IPS-18c (cell line): ENCODE results near the gene PRICKLE2.

Experiments used
- H3K4me3 ChIP-seq: 2 replicates; pipeline ENCODE4 v1.7.0; 2013; ENCODE audit warnings: low read depth, mild to moderate bottlenecking, low read length, moderate library complexity; ENCODE audit not compliant: insufficient read depth
- H3K9me3 ChIP-seq: one replicate; pipeline ENCODE4 v1.6.1; 2013; ENCODE audit warnings: mild to moderate bottlenecking, low read length, moderate library complexity; ENCODE audit not compliant: control insufficient read depth, insufficient read depth

Gene PRICKLE2

GRCh38 chr3:64133987-64134386 lies 91.3 kb downstream of the PRICKLE2 start:
- Histone ChIP-seq H3K9me3 (no peaks in the 10 kb centered on the region), H3K4me3 (no peak overlapping the region)

GRCh38 chr3:64133272-64133671 lies 92.0 kb downstream of the PRICKLE2 start:
- Histone ChIP-seq H3K9me3 (no peaks in the 10 kb centered on the region), H3K4me3 (no peak overlapping the region)

- Histone ChIP-seq H3K9me3 (no peaks in the 10 kb centered on the region), H3K4me3 (no peak overlapping the region)
These were observed 93.4 kb downstream of the PRICKLE2 start for GRCh38 chr3:64131725-64132469.

DNA sequence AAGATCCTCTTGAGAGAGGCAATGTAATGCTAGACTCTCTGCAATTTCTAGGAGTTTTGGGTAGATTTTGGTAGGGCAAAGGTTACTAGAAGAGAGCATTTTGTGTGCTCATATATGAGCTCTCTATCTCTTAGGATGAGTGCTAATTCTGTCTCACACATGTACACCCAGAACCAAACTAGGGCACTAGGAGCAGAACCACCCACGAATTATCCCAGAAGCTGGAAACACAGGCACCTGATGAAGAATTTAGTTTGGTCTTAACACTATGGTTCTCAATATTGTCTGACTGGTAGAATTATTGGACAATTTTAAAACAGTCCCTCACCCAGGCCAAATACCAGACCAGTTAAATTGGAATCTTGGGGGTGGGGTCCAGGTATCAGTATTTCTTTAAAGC lies 94.8 kb downstream of the PRICKLE2 start:
- H3K9me3 ChIP-seq: no peaks in the 10 kb centered on the region
- no peak overlapping the region for H3K4me3 ChIP-seq

GRCh38 chr3:64129581-64129980 lies 95.7 kb downstream of the PRICKLE2 start:
- Histone ChIP-seq H3K4me3 (no peak overlapping the region), H3K9me3 (no peaks in the 10 kb centered on the region)

DNA sequence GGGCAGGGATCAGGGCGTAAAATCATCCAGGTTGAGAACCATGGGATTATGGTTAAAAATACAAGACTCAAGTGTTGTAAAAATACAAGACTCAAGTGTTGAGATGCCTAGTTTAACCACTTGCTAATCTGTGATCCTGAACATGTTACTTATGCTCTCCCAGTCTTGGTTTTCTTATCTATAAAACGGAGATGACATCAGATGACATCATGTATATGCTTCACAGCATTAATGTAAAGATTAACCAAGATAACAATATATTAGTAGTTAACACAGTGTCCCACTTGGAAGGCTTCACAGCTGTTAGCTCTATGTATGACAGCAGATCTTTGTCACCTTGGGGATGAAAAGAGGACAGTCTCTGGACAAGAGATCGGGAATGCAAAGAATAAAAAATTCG lies 96.2 kb downstream of the PRICKLE2 start:
- H3K9me3 ChIP-seq: no peaks in the 10 kb centered on the region
- H3K4me3 ChIP-seq: no peak overlapping the region

GRCh38 chr3:64125561-64125960 lies 99.7 kb downstream of the PRICKLE2 start:
- H3K4me3 ChIP-seq: no peak overlapping the region
- H3K9me3 ChIP-seq: no peaks in the 10 kb centered on the region

DNA sequence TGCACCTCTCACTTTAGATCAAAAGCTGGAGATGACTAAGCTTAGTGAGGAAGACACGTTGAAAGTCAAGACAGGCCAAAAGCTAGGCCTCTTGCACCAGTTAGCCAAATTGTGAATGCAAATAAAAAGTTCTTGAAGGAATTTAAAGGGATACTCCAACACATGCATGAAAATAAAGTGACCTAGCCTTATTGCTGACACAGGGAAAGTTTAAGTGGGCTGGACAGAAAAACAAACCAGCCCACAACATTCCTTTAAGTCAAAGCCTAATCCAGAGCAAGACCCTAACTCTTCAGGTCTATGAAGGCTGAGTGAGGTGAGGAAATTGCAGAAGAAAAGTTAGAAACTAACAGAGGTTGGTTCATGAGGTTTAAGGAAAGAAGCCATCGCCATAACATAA lies 101.3 kb downstream of the PRICKLE2 start:
- Histone ChIP-seq H3K9me3 (no peaks in the 10 kb centered on the region), H3K4me3 (no peak overlapping the region)

- Histone ChIP-seq H3K4me3 (no peak overlapping the region), H3K9me3 (no peaks in the 10 kb centered on the region)
These were observed 102.8 kb downstream of the PRICKLE2 start for GRCh38 chr3:64122476-64122875.

GRCh38 chr3:64121750-64122311 lies 103.4 kb downstream of the PRICKLE2 start:
- H3K9me3 ChIP-seq: no peaks in the 10 kb centered on the region
- no peak overlapping the region for H3K4me3 ChIP-seq

DNA sequence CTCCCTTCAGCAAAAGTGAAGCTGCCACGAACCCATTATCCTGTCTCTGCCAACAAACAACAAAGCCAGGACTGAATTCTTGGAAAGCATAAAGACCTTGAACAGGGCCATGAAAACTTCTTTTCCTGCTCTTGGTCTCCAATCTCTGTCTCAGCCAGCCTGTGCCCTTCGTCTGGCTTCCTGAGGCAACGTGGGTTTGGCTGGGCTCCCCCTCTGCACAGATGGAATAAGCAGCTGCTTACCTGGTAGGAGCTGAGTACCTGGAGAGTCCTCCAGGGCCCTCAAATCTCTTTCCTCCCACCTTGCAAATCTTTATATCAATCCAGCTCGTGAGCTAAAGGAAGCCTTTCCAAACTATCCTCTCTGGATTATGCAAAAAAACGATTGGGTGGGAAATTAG lies 104.4 kb downstream of the PRICKLE2 start:
- Histone ChIP-seq H3K9me3 (no peaks in the 10 kb centered on the region), H3K4me3 (no peak overlapping the region)

DNA sequence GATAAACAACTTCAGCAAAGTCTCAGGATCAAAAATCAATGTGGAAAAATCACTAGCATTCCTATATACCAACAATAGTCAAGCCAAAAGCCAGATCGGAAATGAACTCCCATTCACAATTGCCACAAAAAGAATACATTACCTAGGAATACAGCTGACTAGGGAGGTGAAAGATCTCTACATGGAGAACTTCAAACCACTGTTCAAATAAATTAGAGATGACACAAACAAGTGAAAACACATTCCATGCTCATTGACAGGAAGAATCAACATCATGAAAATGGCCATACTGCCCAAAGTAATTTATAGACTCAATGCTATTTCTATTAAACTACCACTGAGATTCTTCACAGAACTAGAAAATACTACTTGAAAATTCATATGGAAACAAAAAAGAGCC lies 107.8 kb downstream of the PRICKLE2 start:
- H3K4me3 ChIP-seq: no peak overlapping the region
- H3K9me3 ChIP-seq: no peaks in the 10 kb centered on the region

GRCh38 chr3:64114651-64115050 lies 110.6 kb downstream of the PRICKLE2 start:
- no peaks in the 10 kb centered on the region for H3K9me3 ChIP-seq
- H3K4me3 ChIP-seq: no peak overlapping the region

- no peak overlapping the region for H3K4me3 ChIP-seq
- no peaks in the 10 kb centered on the region for H3K9me3 ChIP-seq
These were observed 113.4 kb downstream of the PRICKLE2 start for GRCh38 chr3:64111872-64112271.

- H3K4me3 ChIP-seq: no peak overlapping the region
- H3K9me3 ChIP-seq: no peaks in the 10 kb centered on the region
These were observed 114.2 kb downstream of the PRICKLE2 start for GRCh38 chr3:64111083-64111482.

- Histone ChIP-seq H3K9me3 (no peaks in the 10 kb centered on the region), H3K4me3 (no peak overlapping the region)
These were observed 115.2 kb downstream of the PRICKLE2 start for GRCh38 chr3:64110071-64110470.

- H3K4me3 ChIP-seq: no peak overlapping the region
- no peaks in the 10 kb centered on the region for H3K9me3 ChIP-seq
These were observed 115.8 kb downstream of the PRICKLE2 start for GRCh38 chr3:64109438-64109837.

GRCh38 chr3:64108784-64109317 lies 116.4 kb downstream of the PRICKLE2 start:
- H3K9me3 ChIP-seq: no peaks in the 10 kb centered on the region
- no peak overlapping the region for H3K4me3 ChIP-seq

DNA sequence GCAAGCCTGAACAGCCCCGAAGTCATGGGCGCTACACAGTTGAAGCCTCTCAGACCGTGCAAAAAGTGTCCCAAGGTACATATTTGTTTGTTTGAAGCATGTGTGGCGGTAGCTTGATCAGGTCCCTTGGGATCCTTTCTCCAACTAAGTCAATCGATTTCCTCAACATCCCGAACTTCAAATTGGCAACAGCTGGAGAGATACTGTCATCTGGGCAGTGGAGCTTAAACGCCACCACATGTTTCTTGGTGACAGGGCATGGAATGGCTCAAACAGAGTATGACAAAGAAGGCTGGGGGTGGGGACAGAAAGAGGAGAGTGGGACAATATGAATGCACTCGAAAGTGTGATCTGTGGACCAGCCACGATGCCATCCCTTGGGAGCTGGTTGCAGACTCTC lies 117.0 kb downstream of the PRICKLE2 start:
- no peaks in the 10 kb centered on the region for H3K9me3 ChIP-seq
- H3K4me3 ChIP-seq: no peak overlapping the region
